GM18498 (cell line): Measurements from ENCODE around the gene PRKCD.
"Not testable (repeated sequence)": the region's sequence is repeated elsewhere in the genome, so short reads cannot be mapped to it uniquely, and the experiment has no call there.

Source experiments
- ATAC-seq: cut with Tn5 transposase; IDR thresholded peaks from one replicate; pipeline ENCODE4 v1.9.1; 2021; ENCODE audit warnings: mild to moderate bottlenecking, moderate library complexity; ENCODE audit not compliant: unreplicated experiment

The PRKCD gene

GRCh38 chr3:53139906-53140846 lies 20.8 kb upstream of the PRKCD start:
- ATAC-seq = no peak

GRCh38 chr3:53140847-53141845 lies 19.9 kb upstream of the PRKCD start:
- ATAC-seq = no peak

GRCh38 chr3:53142986-53143385 lies 18.0 kb upstream of the PRKCD start:
- no peak for ATAC-seq

- no peak for ATAC-seq
Observed at GRCh38 chr3:53144446-53144845, 16.6 kb upstream of the PRKCD start.

- ATAC-seq = no peak
Observed at GRCh38 chr3:53144862-53145712, 15.9 kb upstream of the PRKCD start.

- no peak for ATAC-seq
Observed at GRCh38 chr3:53145713-53146080, 15.3 kb upstream of the PRKCD start.

GRCh38 chr3:53146319-53146891 lies 14.6 kb upstream of the PRKCD start:
- no peak for ATAC-seq

- no peak for ATAC-seq
Observed at GRCh38 chr3:53147151-53147902, 13.7 kb upstream of the PRKCD start.

GRCh38 chr3:53147903-53148400 lies 13.1 kb upstream of the PRKCD start:
- ATAC-seq = no peak

GRCh38 chr3:53149006-53149690 lies 11.9 kb upstream of the PRKCD start:
- ATAC-seq = no peak

GRCh38 chr3:53149699-53150098 lies 11.3 kb upstream of the PRKCD start:
- ATAC-seq = no peak

GRCh38 chr3:53150247-53151085 lies 10.5 kb upstream of the PRKCD start:
- ATAC-seq = no peak

GRCh38 chr3:53151086-53151438 lies 9.9 kb upstream of the PRKCD start:
- not testable (repeated sequence) for ATAC-seq

- ATAC-seq = no peak
Observed at GRCh38 chr3:53151465-53151864, 9.5 kb upstream of the PRKCD start.

GRCh38 chr3:53151870-53152660 lies 8.9 kb upstream of the PRKCD start:
- no peak for ATAC-seq

GRCh38 chr3:53153264-53153823 lies 7.7 kb upstream of the PRKCD start:
- ATAC-seq = no peak

- ATAC-seq = no peak
Observed at GRCh38 chr3:53153980-53154379, 7.0 kb upstream of the PRKCD start.
